Activated naive CD4-positive, alpha-beta T cell treated with anti-CD3 and anti-CD28 coated beads, Interleukin-2, amount 50 U/mL, for 16 hours (primary cell): ENCODE data around the gene RELN.
"Not testable (repeated sequence)": the region's sequence is repeated elsewhere in the genome, so short reads cannot be mapped to it uniquely, and the experiment has no call there.

Experiments
- DNase-seq: peaks from one replicate; pipeline ENCODE4 v3.0.0-alpha.2; 2020

The RELN gene

GRCh38 chr7:103940382-103941268 lies 48.8 kb downstream of the RELN start:
- no peak for DNase-seq

- no peak for DNase-seq
Observed at GRCh38 chr7:103937680-103938079, 51.8 kb downstream of the RELN start.

- no peak for DNase-seq
Observed at GRCh38 chr7:103936558-103936957, 52.9 kb downstream of the RELN start.

- no peak for DNase-seq
Observed at GRCh38 chr7:103934508-103934907, 55.0 kb downstream of the RELN start.

- DNase-seq = no peak
Observed at GRCh38 chr7:103932389-103932788, 57.1 kb downstream of the RELN start.

- no peak for DNase-seq
Observed at GRCh38 chr7:103929901-103930311, 59.6 kb downstream of the RELN start.

GRCh38 chr7:103928581-103928980 lies 60.9 kb downstream of the RELN start:
- no peak for DNase-seq

GRCh38 chr7:103924184-103924583 lies 65.3 kb downstream of the RELN start:
- DNase-seq = no peak

- no peak for DNase-seq
Observed at GRCh38 chr7:103922407-103922806, 67.1 kb downstream of the RELN start.

- DNase-seq = no peak
Observed at GRCh38 chr7:103921692-103922091, 67.8 kb downstream of the RELN start.

GRCh38 chr7:103919272-103919868 lies 70.1 kb downstream of the RELN start:
- no peak for DNase-seq

GRCh38 chr7:103918631-103919271 lies 70.7 kb downstream of the RELN start:
- DNase-seq = no peak

GRCh38 chr7:103915680-103916357 lies 73.6 kb downstream of the RELN start:
- DNase-seq = no peak

- DNase-seq = no peak
Observed at GRCh38 chr7:103914147-103914899, 75.1 kb downstream of the RELN start.

GRCh38 chr7:103912891-103913605 lies 76.4 kb downstream of the RELN start:
- no peak for DNase-seq

GRCh38 chr7:103911015-103911414 lies 78.4 kb downstream of the RELN start:
- DNase-seq = not testable (repeated sequence)

- DNase-seq = no peak
Observed at GRCh38 chr7:103905997-103906396, 83.5 kb downstream of the RELN start.

GRCh38 chr7:103902917-103903316 lies 86.5 kb downstream of the RELN start:
- no peak for DNase-seq

GRCh38 chr7:103896826-103897225 lies 92.6 kb downstream of the RELN start:
- not testable (repeated sequence) for DNase-seq

GRCh38 chr7:103894656-103895596 lies 94.5 kb downstream of the RELN start:
- no peak for DNase-seq

- DNase-seq = no peak
Observed at GRCh38 chr7:103893350-103893749, 96.1 kb downstream of the RELN start.
